GM12864 (cell line): Measurements from ENCODE around the gene EFCAB6.

Experiments
- DNase-seq: peaks from one replicate; pipeline ENCODE4 v3.0.0-alpha.2; 2011; ENCODE audit warnings: low read depth
- H3K4me3 ChIP-seq: 2 replicates; pipeline ENCODE4 v1.5.1; 2011; ENCODE audit warnings: mild to moderate bottlenecking, low read depth, low read length, control low read depth
- CTCF ChIP-seq: IDR thresholded peaks from 2 replicates; pipeline ENCODE4 v1.5.1; 2011; ENCODE audit warnings: low read depth, mild to moderate bottlenecking, moderate library complexity, low read length, control low read depth, inconsistent platforms; ENCODE audit errors: missing control alignments

EFCAB6 gene

GRCh38 chr22:43543522-43544288 is 268.4 kb downstream of the EFCAB6 start:
- no peak for DNase-seq
- no peak overlapping the region for H3K4me3 ChIP-seq
- no peak for TF ChIP-seq CTCF

- TF ChIP-seq CTCF: no peak
- no peak overlapping the region for H3K4me3 ChIP-seq
- DNase-seq: no peak
Observed at GRCh38 chr22:43542681-43543521, 269.2 kb downstream of the EFCAB6 start.

- H3K4me3 ChIP-seq: no peak overlapping the region
- TF ChIP-seq CTCF: no peak
- no peak for DNase-seq
Observed at GRCh38 chr22:43541462-43542407, 270.4 kb downstream of the EFCAB6 start.

GRCh38 chr22:43541022-43541421 is 271.1 kb downstream of the EFCAB6 start:
- no peak for TF ChIP-seq CTCF
- DNase-seq: no peak
- H3K4me3 ChIP-seq: no peak overlapping the region

- no peak overlapping the region for H3K4me3 ChIP-seq
- no peak for DNase-seq
- TF ChIP-seq CTCF: no peak
Observed at GRCh38 chr22:43540529-43540923, 271.6 kb downstream of the EFCAB6 start.
